Caco-2 (cell line): Measurements from ENCODE around the gene HNRNPR. TPM values are rescaled to one million over a fixed set of nuclear protein-coding genes. Genes with fewer than 3 reads are reported as not detected.

ENCODE experiments used
- BruUV-seq: library from RNA; stranded (reverse); fragments of 400-500 nt; replicated peaks from 2 replicates; lab custom pipeline; 2021; lab: Mats Ljungman, UMichigan
- CTCF ChIA-PET: fragments of 300-600 bp; sonication (Branson Sonifier 250); formaldehyde crosslinking; loops from one replicate; lab custom pipeline; 2022; ENCODE audit warnings: antibody characterized with exemption; lab: Charles Lee
- POLR2A ChIA-PET: fragments of 300-600 bp; sonication (Branson Sonifier 250); formaldehyde crosslinking; loops from one replicate; lab custom pipeline; 2022; ENCODE audit warnings: antibody characterized with exemption; lab: Charles Lee
- DNase-seq, 2 experiments: peaks; one replicate each; pipeline versions ENCODE4 v3.0.0 to v3.0.0-alpha.2; 2020 to 2022
- H3K27me3 ChIP-seq: replicated peaks from 2 replicates; pipeline ENCODE4 v1.6.0; 2011; ENCODE audit warnings: low read length; ENCODE audit not compliant: control insufficient read depth, insufficient read depth
- H3K36me3 ChIP-seq: 2 replicates; pipeline ENCODE4 v1.5.1; 2011; ENCODE audit warnings: low read length; ENCODE audit not compliant: control insufficient read depth, insufficient read depth
- H3K4me1 ChIP-seq: fragments of 250-450 bp; sonication (Bioruptor Pico); 2 replicates; pipeline ENCODE4 v1.5.1; 2020; ENCODE audit warnings: mild to moderate bottlenecking
- H3K4me3 ChIP-seq: 2 replicates; pipeline ENCODE4 v1.5.1; 2011; ENCODE audit warnings: low read depth, mild to moderate bottlenecking, control low read depth, low read length
- H3K9me3 ChIP-seq: fragments of 250-450 bp; sonication (Bioruptor Pico); 2 replicates; pipeline ENCODE4 v1.5.1; 2020; ENCODE audit warnings: mild to moderate bottlenecking, moderate library complexity
- H3K27ac Mint-ChIP-seq: one replicate; pipeline ENCODE4 v1.8.0; 2022; ENCODE audit warnings: mixed read lengths; ENCODE audit not compliant: unreplicated experiment
- H3K27me3 Mint-ChIP-seq: one replicate; pipeline ENCODE4 v1.8.0; 2022; ENCODE audit warnings: mixed read lengths; ENCODE audit not compliant: insufficient read depth, unreplicated experiment
- H3K36me3 Mint-ChIP-seq: one replicate; pipeline ENCODE4 v1.8.0; 2022; ENCODE audit warnings: mild to moderate bottlenecking, mixed read lengths; ENCODE audit not compliant: insufficient read depth, unreplicated experiment
- H3K4me1 Mint-ChIP-seq: one replicate; pipeline ENCODE4 v1.8.0; 2022; ENCODE audit warnings: low read depth, mixed read lengths; ENCODE audit not compliant: unreplicated experiment
- H3K4me3 Mint-ChIP-seq: one replicate; pipeline ENCODE4 v1.8.0; 2022; ENCODE audit warnings: mild to moderate bottlenecking, moderate library complexity, mixed read lengths; ENCODE audit not compliant: unreplicated experiment
- H3K9me3 Mint-ChIP-seq: one replicate; pipeline ENCODE4 v1.8.0; 2022; ENCODE audit warnings: mixed read lengths; ENCODE audit not compliant: unreplicated experiment
- intact Hi-C: fragments of 100-400 bp; cut with micrococcal nuclease; formaldehyde crosslinking; loops from one replicate; pipeline ENCODE4 v1.10.0; 2022; ENCODE audit not compliant: unreplicated experiment
- total RNA-seq: library from RNA; stranded (reverse); gene quantifications from 2 replicates; pipeline ENCODE4 v1.2.3, GENCODE V29; 2022
- TF ChIP-seq, protein P1 (sequence below), 2 experiments: fragments of 200-600 bp in 1 of 2; IDR thresholded peaks; 1 replicate in 1 of 2; 2 replicates in 1 of 2; pipeline versions ENCODE4 v1.5.1 to v1.8.0; 2011 to 2022; ENCODE audit warnings: antibody characterized with exemption in 1 of 2, control low read depth in 1 of 2, inconsistent platforms in 1 of 2, low read depth in 1 of 2, low read length in 1 of 2, mild to moderate bottlenecking in 1 of 2, moderate library complexity in 1 of 2; ENCODE audit not compliant: insufficient read depth in 1 of 2, severe bottlenecking in 1 of 2, unreplicated experiment in 1 of 2

The HNRNPR gene
- total RNA-seq, 1 experiment from 2014 or later: 183 TPM

- Mint-ChIP-seq H3K9me3 (no peaks in the 10 kb centered on the region), H3K27ac (peak overlapping the region; percentile 85), H3K4me3 (peak overlapping the region; percentile 80), H3K4me1 (peaks cover 1% of the 10 kb centered on the region), H3K27me3 (no peaks in the 10 kb centered on the region), H3K36me3 (peaks cover 24% of the 10 kb centered on the region)
- no peaks in the 10 kb centered on the region for H3K27me3 ChIP-seq
- H3K9me3 ChIP-seq: peaks cover 8% of the 10 kb centered on the region
- BruUV-seq: no TSS peak
- intact Hi-C loops: loop anchor here (1.0 kb wide), 2 partner anchors 24 to 36 kb away; partner anchors contain the start of gene HNRNPR
- TF ChIP-seq, protein P1, sequence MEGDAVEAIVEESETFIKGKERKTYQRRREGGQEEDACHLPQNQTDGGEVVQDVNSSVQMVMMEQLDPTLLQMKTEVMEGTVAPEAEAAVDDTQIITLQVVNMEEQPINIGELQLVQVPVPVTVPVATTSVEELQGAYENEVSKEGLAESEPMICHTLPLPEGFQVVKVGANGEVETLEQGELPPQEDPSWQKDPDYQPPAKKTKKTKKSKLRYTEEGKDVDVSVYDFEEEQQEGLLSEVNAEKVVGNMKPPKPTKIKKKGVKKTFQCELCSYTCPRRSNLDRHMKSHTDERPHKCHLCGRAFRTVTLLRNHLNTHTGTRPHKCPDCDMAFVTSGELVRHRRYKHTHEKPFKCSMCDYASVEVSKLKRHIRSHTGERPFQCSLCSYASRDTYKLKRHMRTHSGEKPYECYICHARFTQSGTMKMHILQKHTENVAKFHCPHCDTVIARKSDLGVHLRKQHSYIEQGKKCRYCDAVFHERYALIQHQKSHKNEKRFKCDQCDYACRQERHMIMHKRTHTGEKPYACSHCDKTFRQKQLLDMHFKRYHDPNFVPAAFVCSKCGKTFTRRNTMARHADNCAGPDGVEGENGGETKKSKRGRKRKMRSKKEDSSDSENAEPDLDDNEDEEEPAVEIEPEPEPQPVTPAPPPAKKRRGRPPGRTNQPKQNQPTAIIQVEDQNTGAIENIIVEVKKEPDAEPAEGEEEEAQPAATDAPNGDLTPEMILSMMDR (IDR thresholded peaks at IDR 0.05; ENCODE audit: insufficient read depth in 1 of 2, low read depth in 1 of 2, low read length in 1 of 2, severe bottlenecking in 1 of 2, unreplicated experiment in 1 of 2): peak in 1 of 2 experiments; percentile 31
- H3K4me1 ChIP-seq: peaks cover 22% of the 10 kb centered on the region
- ChIA-PET POLR2A (interaction anchor here (0.6 to 2.4 kb wide), 3 partner anchors 24 to 275 kb away, joined by 3 to 45 read pairs (median 12); partner anchors contain the start of gene HNRNPR), CTCF (interaction anchor here (0.6 to 1.8 kb wide), 6 partner anchors 24 to 208 kb away, joined by 3 to 15 read pairs (median 3); partner anchors contain the start of genes ASAP3 and HNRNPR)
- H3K4me3 ChIP-seq: peak overlapping the region; percentile 73
- DNase-seq: peak; percentile 88 to 89
- H3K36me3 ChIP-seq: no peaks in the 10 kb centered on the region; the same call in 1 of the 2 replicates
Measured at GRCh38 chr1:23368562-23369334, 24.7 kb upstream of the HNRNPR start.

- Mint-ChIP-seq H3K27ac (peak overlapping the region; percentile 85), H3K27me3 (no peaks in the 10 kb centered on the region), H3K4me1 (no peaks in the 10 kb centered on the region), H3K9me3 (no peaks in the 10 kb centered on the region), H3K4me3 (peak overlapping the region; percentile 80), H3K36me3 (peaks cover 32% of the 10 kb centered on the region)
- ChIA-PET POLR2A (interaction anchor here (0.6 to 2.4 kb wide), 3 partner anchors 15 to 274 kb away, joined by 3 to 45 read pairs (median 4); partner anchors contain the start of gene HNRNPR), CTCF (interaction anchor here (0.6 to 1.8 kb wide), 7 partner anchors 9 to 209 kb away, joined by 3 to 15 read pairs (median 4); partner anchors contain the start of genes ASAP3 and HNRNPR)
- H3K9me3 ChIP-seq: peaks cover 16% of the 10 kb centered on the region
- H3K4me1 ChIP-seq: peaks cover 22% of the 10 kb centered on the region
- H3K4me3 ChIP-seq: peak overlapping the region; percentile 73
- DNase-seq: peak; percentile 98
- no peaks in the 10 kb centered on the region; the same call in none of the 2 replicates for H3K36me3 ChIP-seq
- BruUV-seq: no TSS peak
- TF ChIP-seq, protein P1 (IDR thresholded peaks at IDR 0.05; ENCODE audit: insufficient read depth in 1 of 2, low read depth in 1 of 2, low read length in 1 of 2, severe bottlenecking in 1 of 2, unreplicated experiment in 1 of 2): no peak
- H3K27me3 ChIP-seq: no peaks in the 10 kb centered on the region
- intact Hi-C loops: loop anchor here (1.0 kb wide), 2 partner anchors 24 to 36 kb away; partner anchors contain the start of gene HNRNPR
Measured at GRCh38 chr1:23367791-23368561, 23.9 kb upstream of the HNRNPR start.

DNA sequence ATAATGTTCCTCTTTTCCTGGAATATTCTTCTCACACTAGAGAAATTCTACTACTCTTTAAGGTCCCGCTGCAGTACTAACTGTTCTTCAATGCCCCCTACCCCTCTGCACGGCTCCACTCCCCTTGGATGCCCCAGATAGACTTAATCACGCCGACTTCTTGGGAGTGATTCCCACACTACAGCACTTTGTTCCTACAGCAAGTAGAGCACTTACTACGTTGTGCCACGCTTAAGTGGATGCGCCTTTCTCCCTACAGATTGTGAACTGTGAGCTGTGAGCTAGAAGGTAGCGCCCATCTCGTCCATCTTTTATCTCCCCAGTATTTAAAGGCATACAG, 23.3 kb upstream of the HNRNPR start:
- CTCF ChIA-PET: interaction anchor here (1.8 kb wide), 1 partner anchor 23 kb away, joined by 15 read pairs; the partner anchor contains the start of gene HNRNPR
- Histone ChIP-seq H3K27me3 (no peaks in the 10 kb centered on the region), H3K4me3 (peak overlapping the region; percentile 44), H3K9me3 (peaks cover 21% of the 10 kb centered on the region), H3K36me3 (peaks cover 3% of the 10 kb centered on the region), H3K4me1 (peaks cover 22% of the 10 kb centered on the region)
- no peaks in the 10 kb centered on the region for H3K4me1 Mint-ChIP-seq
- peak overlapping the region; percentile 85 for H3K27ac Mint-ChIP-seq
- H3K27me3 Mint-ChIP-seq: no peaks in the 10 kb centered on the region
- peaks cover 37% of the 10 kb centered on the region for H3K36me3 Mint-ChIP-seq
- POLR2A ChIA-PET: interaction anchor here (2.4 kb wide), 1 partner anchor 23 kb away, joined by 45 read pairs; the partner anchor contains the start of gene HNRNPR
- no TSS peak for BruUV-seq
- DNase-seq: peak in 1 of 2 experiments; percentile 8
- TF ChIP-seq, protein P1 (IDR thresholded peaks at IDR 0.05; ENCODE audit: insufficient read depth in 1 of 2, low read depth in 1 of 2, low read length in 1 of 2, severe bottlenecking in 1 of 2, unreplicated experiment in 1 of 2): no peak
- H3K9me3 Mint-ChIP-seq: no peaks in the 10 kb centered on the region
- H3K4me3 Mint-ChIP-seq: peak overlapping the region; percentile 80
- intact Hi-C loops: no loop called here
